GM12878 (cell line): Measurements from ENCODE around the gene STARD13. TPM values are rescaled to one million over a fixed set of nuclear protein-coding genes. Genes with fewer than 3 reads are reported as not detected.

Source experiments
- ATAC-seq: fragments of 200-7000 bp; cut with Tn5 transposase; 3 replicates; pipeline ENCODE4 v1.9.1; 2020; ENCODE audit warnings: mild to moderate bottlenecking, moderate library complexity
- BruUV-seq: library from RNA; stranded (reverse); fragments of 400-500 nt; replicated peaks from 2 replicates; lab custom pipeline; 2021; lab: Mats Ljungman, UMichigan
- CTCF ChIA-PET: fragments of 300-600 bp; sonication (Branson Sonifier 250); formaldehyde crosslinking; extraction: SDS; loops from one replicate; lab custom pipeline; 2021; ENCODE audit warnings: inconsistent platforms; lab: Yijun Ruan, JAX
- POLR2A ChIA-PET: fragments of 350-600 bp; formaldehyde crosslinking; extraction: SDS; loops from one replicate; lab custom pipeline; 2021; ENCODE audit warnings: inconsistent platforms; lab: Charles Lee
- RAD21 ChIA-PET: fragments of 300-600 bp; sonication (Branson Sonifier 250); formaldehyde crosslinking; loops from one replicate; lab custom pipeline; 2023; ENCODE audit warnings: antibody characterized with exemption; ENCODE audit not compliant: unreplicated experiment; lab: Charles Lee
- SMC1A ChIA-PET: fragments of 300-600 bp; sonication (Branson Sonifier 250); formaldehyde crosslinking; loops from one replicate; lab custom pipeline; 2023; ENCODE audit not compliant: unreplicated experiment, uncharacterized antibody; lab: Charles Lee
- DNase-seq: peaks from one replicate; pipeline ENCODE4 v3.0.0-alpha.2; 2011; ENCODE audit warnings: low read depth, low spot score
- FAIRE-seq: peaks from 3 replicates; lab custom pipeline; 2011; peaks lifted over from hg19 to GRCh38; lab: Jason Lieb, UNC
- H2AFZ ChIP-seq: 2 replicates; pipeline ENCODE4 v1.6.0; 2011; ENCODE audit warnings: low read depth, low read length, control low read depth; ENCODE audit not compliant: control insufficient read depth
- H3K27ac ChIP-seq: 2 replicates; pipeline ENCODE4 v1.5.1; 2011; ENCODE audit warnings: control low read depth; ENCODE audit not compliant: control insufficient read depth, insufficient read depth
- H3K27me3 ChIP-seq, 2 experiments: replicated peaks in 1 of 2; 2 replicates each; pipeline versions ENCODE4 v1.6.0 to v1.6.1; 2011; ENCODE audit warnings: low read length in 1 of 2; ENCODE audit not compliant: control insufficient read depth in 2 of 2, insufficient read depth in 2 of 2
- H3K36me3 ChIP-seq, 2 experiments: 2 replicates each; pipeline ENCODE4 v1.5.1; 2011; ENCODE audit warnings: low read length in 1 of 2; ENCODE audit not compliant: control insufficient read depth in 2 of 2, insufficient read depth in 2 of 2
- H3K4me1 ChIP-seq: 2 replicates; pipeline ENCODE4 v1.6.1; 2011; ENCODE audit warnings: mild to moderate bottlenecking, low read length, moderate library complexity, mixed read lengths; ENCODE audit not compliant: control insufficient read depth, insufficient read depth
- H3K4me2 ChIP-seq: 2 replicates; pipeline ENCODE4 v1.6.0; 2011; ENCODE audit warnings: control low read depth; ENCODE audit not compliant: control insufficient read depth, insufficient read depth
- H3K4me3 ChIP-seq: fragments of 200-600 bp; sonication (generic); 2 replicates; pipeline ENCODE4 v1.5.1; 2016
- H3K79me2 ChIP-seq: 2 replicates; pipeline ENCODE4 v1.6.0; 2011; ENCODE audit warnings: low read length; ENCODE audit not compliant: control insufficient read depth, insufficient read depth
- H3K9ac ChIP-seq: 2 replicates; pipeline ENCODE4 v1.8.0; 2011; ENCODE audit warnings: low read length, control low read depth, mixed read lengths; ENCODE audit not compliant: control insufficient read depth, insufficient read depth
- H3K9me3 ChIP-seq: replicated peaks from 3 replicates; pipeline ENCODE4 v1.5.1; 2011; ENCODE audit warnings: mild to moderate bottlenecking, low read length; ENCODE audit not compliant: control insufficient read depth, insufficient read depth
- H4K20me1 ChIP-seq: 2 replicates; pipeline ENCODE4 v1.6.0; 2011; ENCODE audit not compliant: control insufficient read depth, insufficient read depth
- BHLHE40 ChIP-seq, 2 experiments: fragments of 450-650 bp in 1 of 2; IDR thresholded peaks; 2 replicates each; pipeline ENCODE4 v1.6.1; 2011 to 2017; ENCODE audit warnings: low read depth in 2 of 2, borderline replicate concordance in 1 of 2, improper control_type of control experiment in 1 of 2, low read length in 1 of 2, mild to moderate bottlenecking in 1 of 2
- ESRRA ChIP-seq: IDR thresholded peaks from 2 replicates; pipeline ENCODE4 v1.6.1; 2012; ENCODE audit warnings: mild to moderate bottlenecking, low read length, improper control_type of control experiment
- GATAD2B ChIP-seq: fragments of 450-650 bp; conservative IDR thresholded peaks from 2 replicates; pipeline ENCODE4 v1.6.1; 2017; ENCODE audit warnings: low read depth, mild to moderate bottlenecking, moderate library complexity
- IRF4 ChIP-seq: IDR thresholded peaks from 2 replicates; pipeline ENCODE4 v1.6.1; 2011; ENCODE audit warnings: low read depth, low read length
- POLR2AphosphoS5 ChIP-seq: IDR thresholded peaks from 2 replicates; pipeline ENCODE4 v1.6.1; 2011; ENCODE audit warnings: mild to moderate bottlenecking, low read length, inconsistent platforms
- RFX5 ChIP-seq: IDR thresholded peaks from 2 replicates; pipeline ENCODE4 v1.6.1; 2011; ENCODE audit warnings: low read depth, low read length, improper control_type of control experiment
- SP1 ChIP-seq: IDR thresholded peaks from one replicate; pipeline ENCODE4 v1.6.1; 2011; ENCODE audit warnings: low read depth, low read length
- ZNF384 ChIP-seq: IDR thresholded peaks from 2 replicates; pipeline ENCODE4 v1.6.1; 2012; ENCODE audit warnings: low read depth, mild to moderate bottlenecking, low read length, improper control_type of control experiment, borderline replicate concordance
- ZNF622 ChIP-seq: fragments of 450-650 bp; IDR thresholded peaks from 2 replicates; pipeline ENCODE4 v1.6.1; 2017; ENCODE audit warnings: mild to moderate bottlenecking, inconsistent platforms
- WGBS: methylation state at CpG from one replicate; pipeline ENCODE4 v1.1.6; 2016; ENCODE audit warnings: low lambda C conversion rate; ENCODE audit not compliant: insufficient replicate concordance, insufficient coverage; ENCODE audit errors: missing lambda C conversion rate; 5-methylcytosine and 5-hydroxymethylcytosine counted together
- in situ Hi-C: fragments of 300-500 bp; cut with MboI; formaldehyde crosslinking; loops from 9 replicates; pipeline ENCODE4 v1.14.3; 2018; ENCODE audit warnings: mixed read lengths
- intact Hi-C: fragments of 100-400 bp; cut with micrococcal nuclease; formaldehyde crosslinking; loops from one replicate; pipeline ENCODE4 v1.14.2; 2022; ENCODE audit not compliant: unreplicated experiment
- polyA plus RNA-seq, 11 experiments: library from polyadenylated mRNA; depleted of rRNA in 4 of 11; unstranded in 6 of 11; stranded (reverse) in 5 of 11; fragments of >200 nt; fragmentation: Nextera tagmentation in 4 of 11; fragmentation: Illumina TruSeq in 1 of 11; extraction: Ambion mirVana in 4 of 11; extraction: Trizol in 1 of 11; gene quantifications; 1 replicate in 1 of 11; 2 replicates in 10 of 11; pipeline versions ENCODE4 v1.2.1 to v1.2.3, GENCODE V29; 2011 to 2016; ENCODE audit warnings: inconsistent platforms in 2 of 11, missing spikeins in 2 of 11, low read depth in 1 of 11
- total RNA-seq, 4 experiments: library from RNA; depleted of rRNA in 3 of 4; stranded (reverse); fragments of >200 nt in 3 of 4; fragmentation: Illumina TruSeq in 1 of 4; extraction: Trizol in 1 of 4; gene quantifications; 2 replicates each; pipeline versions ENCODE4 v1.2.1 to v1.2.3, GENCODE V29; 2013 to 2021
- TF ChIP-seq, protein P1 (sequence below): fragments of 150-350 bp; IDR thresholded peaks from 2 replicates; pipeline ENCODE4 v1.6.1; 2014; ENCODE audit warnings: mild to moderate bottlenecking, low read depth, low read length
- TF ChIP-seq, protein P2 (sequence below): fragments of 450-650 bp; IDR thresholded peaks from 2 replicates; pipeline ENCODE4 v1.6.1; 2018; ENCODE audit warnings: borderline replicate concordance, mild to moderate bottlenecking; ENCODE audit not compliant: partially characterized antibody
- TF ChIP-seq, protein P3 (sequence below), 3 experiments: IDR thresholded peaks in 2 of 3; conservative IDR thresholded peaks in 1 of 3; 2 replicates each; pipeline ENCODE4 v1.5.1; 2011; ENCODE audit warnings: low read depth in 3 of 3, low read length in 3 of 3, mild to moderate bottlenecking in 3 of 3, control low read depth in 2 of 3, moderate library complexity in 2 of 3, inconsistent platforms in 1 of 3, mixed read lengths in 1 of 3; ENCODE audit not compliant: control insufficient read depth in 2 of 3, insufficient read depth in 1 of 3; ENCODE audit errors: extremely low read depth in 1 of 3

The STARD13 gene
- total and polyA plus RNA-seq, 10 of the 15 experiments (the other 5 are each of a cell fraction or from before 2014, with no cell fraction given): 4.0 to 41.6 (median 10.1) TPM

DNA sequence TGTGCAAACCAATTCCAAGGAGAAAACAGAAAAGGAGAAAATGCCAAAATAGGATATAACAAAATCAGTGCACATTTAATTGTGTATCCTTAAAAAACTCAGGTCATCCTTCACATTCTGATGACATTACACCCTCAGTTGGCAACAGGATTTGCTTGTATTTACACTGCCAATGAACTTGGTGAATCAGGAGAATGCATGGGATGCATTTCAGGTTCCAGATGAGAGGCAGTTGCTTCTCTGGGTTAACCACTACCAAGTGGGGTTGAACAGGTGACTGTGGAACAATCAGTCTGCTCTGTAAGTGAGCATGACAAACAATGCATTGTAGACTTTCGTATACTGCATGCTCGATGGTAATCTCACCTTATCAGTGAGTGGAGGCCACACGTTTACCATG lies 79.1 kb downstream of the STARD13 start:
- in situ Hi-C loops (loop anchor here (5.0 to 10.0 kb wide), 2 partner anchors 336 to 1958 kb away; no protein-coding TSS in a partner anchor), intact Hi-C loops (loop anchor here (2.0 to 10.0 kb wide), 5 partner anchors 372 to 1958 kb away; partner anchors contain the start of genes N4BP2L1 and RFC3)
- Histone ChIP-seq H3K4me2 (peak overlapping the region; percentile 80), H3K36me3 (no peaks in the 10 kb centered on the region), H3K4me1 (peaks cover 31% of the 10 kb centered on the region), H3K4me3 (no peak overlapping the region), H3K9me3 (no peaks in the 10 kb centered on the region), H2AFZ (peak overlapping the region; percentile 3), H3K27ac (peak overlapping the region; percentile 95; the same call in 1 of the 2 replicates), H3K79me2 (peaks cover 41% of the 10 kb centered on the region), H4K20me1 (no peaks in the 10 kb centered on the region), H3K27me3 (no peaks in the 10 kb centered on the region), H3K9ac (no peak overlapping the region)
- 94% methylated on average over 3 of the region's 3 CpGs for WGBS
- FAIRE-seq (no peak), ATAC-seq (no peak), DNase-seq (no peak)
- no TSS peak for BruUV-seq
- POLR2A ChIA-PET: interaction anchor here (1.3 to 20.2 kb wide), 4 partner anchors 17 to 96 kb away, joined by 3 to 343 read pairs (median 140); no protein-coding TSS in a partner anchor
- RAD21 ChIA-PET: interaction anchor here (1.1 to 10.4 kb wide), 13 partner anchors 11 to 619 kb away, joined by 4 to 231 read pairs (median 16); no protein-coding TSS in a partner anchor
- TF ChIP-seq, protein P1, sequence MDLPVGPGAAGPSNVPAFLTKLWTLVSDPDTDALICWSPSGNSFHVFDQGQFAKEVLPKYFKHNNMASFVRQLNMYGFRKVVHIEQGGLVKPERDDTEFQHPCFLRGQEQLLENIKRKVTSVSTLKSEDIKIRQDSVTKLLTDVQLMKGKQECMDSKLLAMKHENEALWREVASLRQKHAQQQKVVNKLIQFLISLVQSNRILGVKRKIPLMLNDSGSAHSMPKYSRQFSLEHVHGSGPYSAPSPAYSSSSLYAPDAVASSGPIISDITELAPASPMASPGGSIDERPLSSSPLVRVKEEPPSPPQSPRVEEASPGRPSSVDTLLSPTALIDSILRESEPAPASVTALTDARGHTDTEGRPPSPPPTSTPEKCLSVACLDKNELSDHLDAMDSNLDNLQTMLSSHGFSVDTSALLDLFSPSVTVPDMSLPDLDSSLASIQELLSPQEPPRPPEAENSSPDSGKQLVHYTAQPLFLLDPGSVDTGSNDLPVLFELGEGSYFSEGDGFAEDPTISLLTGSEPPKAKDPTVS: no peak
- TF ChIP-seq, protein P2, sequence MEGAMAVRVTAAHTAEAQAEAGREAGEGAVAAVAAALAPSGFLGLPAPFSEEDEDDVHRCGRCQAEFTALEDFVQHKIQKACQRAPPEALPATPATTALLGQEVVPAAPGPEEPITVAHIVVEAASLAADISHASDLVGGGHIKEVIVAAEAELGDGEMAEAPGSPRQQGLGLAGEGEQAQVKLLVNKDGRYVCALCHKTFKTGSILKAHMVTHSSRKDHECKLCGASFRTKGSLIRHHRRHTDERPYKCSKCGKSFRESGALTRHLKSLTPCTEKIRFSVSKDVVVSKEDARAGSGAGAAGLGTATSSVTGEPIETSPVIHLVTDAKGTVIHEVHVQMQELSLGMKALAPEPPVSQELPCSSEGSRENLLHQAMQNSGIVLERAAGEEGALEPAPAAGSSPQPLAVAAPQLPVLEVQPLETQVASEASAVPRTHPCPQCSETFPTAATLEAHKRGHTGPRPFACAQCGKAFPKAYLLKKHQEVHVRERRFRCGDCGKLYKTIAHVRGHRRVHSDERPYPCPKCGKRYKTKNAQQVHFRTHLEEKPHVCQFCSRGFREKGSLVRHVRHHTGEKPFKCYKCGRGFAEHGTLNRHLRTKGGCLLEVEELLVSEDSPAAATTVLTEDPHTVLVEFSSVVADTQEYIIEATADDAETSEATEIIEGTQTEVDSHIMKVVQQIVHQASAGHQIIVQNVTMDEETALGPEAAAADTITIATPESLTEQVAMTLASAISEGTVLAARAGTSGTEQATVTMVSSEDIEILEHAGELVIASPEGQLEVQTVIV: no peak
- TF ChIP-seq SP1 (no peak), RFX5 (no peak), POLR2AphosphoS5 (no peak), IRF4 (no peak), ZNF384 (no peak), ZNF622 (no peak), BHLHE40 (IDR thresholded peaks at IDR 0.05; ENCODE audit: borderline replicate concordance in 1 of 2, low read depth in 2 of 2, low read length in 1 of 2) (no peak), ESRRA (no peak), GATAD2B (no peak)
- TF ChIP-seq, protein P3, sequence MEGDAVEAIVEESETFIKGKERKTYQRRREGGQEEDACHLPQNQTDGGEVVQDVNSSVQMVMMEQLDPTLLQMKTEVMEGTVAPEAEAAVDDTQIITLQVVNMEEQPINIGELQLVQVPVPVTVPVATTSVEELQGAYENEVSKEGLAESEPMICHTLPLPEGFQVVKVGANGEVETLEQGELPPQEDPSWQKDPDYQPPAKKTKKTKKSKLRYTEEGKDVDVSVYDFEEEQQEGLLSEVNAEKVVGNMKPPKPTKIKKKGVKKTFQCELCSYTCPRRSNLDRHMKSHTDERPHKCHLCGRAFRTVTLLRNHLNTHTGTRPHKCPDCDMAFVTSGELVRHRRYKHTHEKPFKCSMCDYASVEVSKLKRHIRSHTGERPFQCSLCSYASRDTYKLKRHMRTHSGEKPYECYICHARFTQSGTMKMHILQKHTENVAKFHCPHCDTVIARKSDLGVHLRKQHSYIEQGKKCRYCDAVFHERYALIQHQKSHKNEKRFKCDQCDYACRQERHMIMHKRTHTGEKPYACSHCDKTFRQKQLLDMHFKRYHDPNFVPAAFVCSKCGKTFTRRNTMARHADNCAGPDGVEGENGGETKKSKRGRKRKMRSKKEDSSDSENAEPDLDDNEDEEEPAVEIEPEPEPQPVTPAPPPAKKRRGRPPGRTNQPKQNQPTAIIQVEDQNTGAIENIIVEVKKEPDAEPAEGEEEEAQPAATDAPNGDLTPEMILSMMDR (IDR thresholded peaks at IDR 0.05 in 2 of 3, conservative IDR thresholded peaks at IDR 0.05 in 1 of 3; ENCODE audit: control insufficient read depth in 2 of 3, extremely low read depth in 1 of 3, insufficient read depth in 1 of 3, low read depth in 3 of 3, low read length in 3 of 3): no peak
- SMC1A ChIA-PET: interaction anchor here (1.2 to 33.0 kb wide), 8 partner anchors 11 to 152 kb away, joined by 3 to 832 read pairs (median 42); no protein-coding TSS in a partner anchor
- CTCF ChIA-PET: interaction anchor here (1.1 to 5.3 kb wide), 5 partner anchors 15 to 517 kb away, joined by 3 to 54 read pairs (median 13); no protein-coding TSS in a partner anchor
